NCI-H2171 (cell line): ENCODE data around the gene TEX101.
"Not testable (repeated sequence)": the region's sequence is repeated elsewhere in the genome, so short reads cannot be mapped to it uniquely, and the experiment has no call there.

ENCODE experiments used
- DNase-seq: peaks from one replicate; lab custom pipeline; 2025; lab: John Stamatoyannopoulos, UW

TEX101 gene, protein sequence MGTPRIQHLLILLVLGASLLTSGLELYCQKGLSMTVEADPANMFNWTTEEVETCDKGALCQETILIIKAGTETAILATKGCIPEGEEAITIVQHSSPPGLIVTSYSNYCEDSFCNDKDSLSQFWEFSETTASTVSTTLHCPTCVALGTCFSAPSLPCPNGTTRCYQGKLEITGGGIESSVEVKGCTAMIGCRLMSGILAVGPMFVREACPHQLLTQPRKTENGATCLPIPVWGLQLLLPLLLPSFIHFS

GRCh38 chr19:43414554-43414953 lies at the start of gene TEX101:
TSS of gene TEX101 (plus strand) at chr19:43414890. CDS start at chr19:43415920, 1,030 bp downstream.
- DNase-seq: no peak

DNA sequence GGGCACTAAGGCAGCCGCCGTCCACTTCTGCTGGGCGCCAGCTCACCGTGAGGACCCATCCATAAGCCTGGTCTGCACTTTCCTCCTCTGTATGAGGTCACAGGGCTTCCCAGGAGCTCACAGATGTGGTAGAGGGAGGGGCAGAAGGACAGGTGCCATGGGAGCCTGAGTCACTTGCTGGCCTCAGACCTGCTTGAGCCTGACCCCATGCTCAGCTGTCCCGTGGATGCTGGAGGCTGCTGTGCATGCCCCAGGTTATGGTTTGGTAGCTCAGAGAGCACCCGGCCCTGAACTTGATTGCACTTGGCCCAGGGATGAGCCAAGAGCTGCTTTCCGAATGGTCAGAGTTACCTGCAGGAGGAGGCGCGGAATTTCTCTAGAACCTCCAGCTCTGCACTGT lies 49.0 kb upstream of the TEX101 start:
- not testable (repeated sequence) for DNase-seq

DNA sequence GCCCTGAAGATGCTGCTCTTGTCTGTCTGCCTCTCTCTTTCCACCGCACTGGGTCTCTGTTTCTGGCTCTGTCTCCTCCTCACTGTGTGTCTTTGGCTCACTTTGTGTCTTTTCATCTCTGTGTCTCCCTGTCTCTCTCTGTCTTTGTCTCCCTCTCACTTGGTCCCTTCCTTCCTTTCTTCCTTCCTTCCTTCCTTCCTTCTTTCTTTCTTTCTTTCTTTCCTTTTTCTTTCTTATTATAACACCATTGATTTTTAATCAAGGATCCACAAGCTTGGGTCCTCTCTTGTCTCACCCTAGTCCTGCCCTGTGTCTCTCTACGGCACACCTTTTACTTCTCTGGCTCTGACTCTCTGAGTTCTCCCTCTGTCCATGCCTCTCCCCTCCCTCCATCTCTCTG lies 46.9 kb upstream of the TEX101 start:
- no peak for DNase-seq

- not testable (repeated sequence) for DNase-seq
These were observed 45.8 kb upstream of the TEX101 start for GRCh38 chr19:43368897-43369296.

DNA sequence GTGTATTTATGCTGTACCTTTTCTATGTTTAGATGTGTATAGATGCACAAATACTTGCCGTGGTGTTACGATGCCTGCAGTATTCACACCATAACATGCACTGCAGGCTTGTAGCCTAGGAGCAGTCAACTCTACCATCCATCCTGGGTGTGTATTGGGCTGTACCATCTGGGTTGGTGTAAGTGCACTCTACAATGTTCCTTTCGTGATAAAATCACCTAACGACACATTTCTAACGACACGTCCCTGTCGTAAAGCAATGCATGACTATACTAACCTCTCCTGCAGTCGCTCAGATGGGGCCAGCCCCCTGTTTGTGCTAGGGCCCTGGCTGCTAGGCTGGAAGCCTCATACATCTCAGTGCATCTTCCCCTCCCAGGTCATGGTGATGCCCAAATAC lies 42.8 kb upstream of the TEX101 start:
- DNase-seq: no peak

DNA sequence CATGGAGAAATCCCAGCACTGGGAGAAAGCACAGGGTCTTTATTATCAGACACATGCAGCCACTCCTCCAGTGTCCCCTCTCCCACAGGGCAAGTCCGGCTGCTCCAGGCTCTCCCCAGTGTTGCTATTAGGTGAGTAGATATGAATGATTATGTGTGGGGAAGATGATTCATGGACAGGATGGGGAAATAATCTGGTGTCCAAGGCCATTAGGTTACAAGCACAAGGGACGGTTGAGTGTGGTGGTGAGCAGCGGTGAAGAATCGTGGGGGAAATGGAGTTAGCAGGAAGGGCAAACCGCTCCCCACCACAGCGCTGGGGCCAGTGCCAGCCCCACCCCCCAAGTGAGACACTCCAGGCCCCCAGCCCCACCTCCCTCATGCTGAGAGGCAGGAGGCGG lies 42.2 kb upstream of the TEX101 start:
- no peak for DNase-seq

GRCh38 chr19:43377624-43378023 lies 37.1 kb upstream of the TEX101 start:
- not testable (repeated sequence) for DNase-seq

- DNase-seq: no peak
These were observed 34.7 kb upstream of the TEX101 start for GRCh38 chr19:43380008-43380407.

- DNase-seq: no peak
These were observed 33.8 kb upstream of the TEX101 start for GRCh38 chr19:43380771-43381386.

GRCh38 chr19:43382586-43383216 lies 32.0 kb upstream of the TEX101 start:
- DNase-seq: not testable (repeated sequence)

- DNase-seq: not testable (repeated sequence)
These were observed 31.4 kb upstream of the TEX101 start for GRCh38 chr19:43383254-43383653.

DNA sequence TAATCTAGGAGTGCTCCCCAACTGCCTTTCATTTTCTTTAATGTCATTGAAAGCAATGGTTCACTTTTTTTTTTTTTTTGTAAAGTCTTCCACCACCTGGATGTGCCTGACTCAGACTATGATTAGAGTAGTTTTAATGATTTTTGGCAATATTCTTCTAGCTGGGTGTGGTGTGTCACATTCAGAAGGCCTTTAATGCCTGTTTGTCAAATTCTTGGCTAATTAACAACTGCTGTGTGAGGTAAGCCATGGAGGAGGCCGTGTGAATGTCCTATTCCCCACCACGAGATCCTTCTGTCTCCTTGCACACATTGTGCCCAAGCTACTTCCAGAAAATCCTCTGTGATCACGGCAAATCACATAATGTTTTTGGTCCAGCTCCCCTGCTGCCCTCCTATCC lies 30.9 kb upstream of the TEX101 start:
- DNase-seq: not testable (repeated sequence)

DNA sequence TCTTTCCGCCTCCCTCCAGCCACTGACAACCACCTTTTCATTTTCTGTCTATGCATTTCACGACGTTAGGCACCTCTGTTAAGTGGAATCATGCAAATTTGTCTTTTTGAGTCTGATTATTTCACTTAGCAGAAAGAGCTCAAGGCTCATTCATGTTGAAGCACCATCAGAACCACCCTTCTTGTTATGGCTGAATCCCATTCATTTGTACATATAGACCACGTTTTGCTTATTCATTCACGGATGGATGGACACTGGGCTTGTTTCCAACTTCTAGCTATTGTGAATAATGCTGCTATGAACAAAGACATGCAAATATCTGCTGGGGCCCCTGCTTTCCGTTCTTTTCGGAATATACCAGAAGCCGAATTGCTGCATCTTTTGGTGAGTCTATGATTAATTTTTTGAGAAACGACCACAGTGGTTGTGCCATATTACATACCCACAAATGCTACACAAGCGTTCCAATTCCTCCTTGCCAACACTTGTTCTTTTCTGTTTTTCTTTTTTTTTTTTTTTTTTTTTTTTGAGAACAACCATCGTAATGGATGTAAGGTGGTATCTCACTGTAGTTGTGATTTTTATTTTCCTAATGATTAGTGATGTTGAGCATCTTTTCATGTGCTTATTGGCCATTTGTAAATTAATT lies 23.7 kb upstream of the TEX101 start:
- DNase-seq: peak; percentile 7

DNA sequence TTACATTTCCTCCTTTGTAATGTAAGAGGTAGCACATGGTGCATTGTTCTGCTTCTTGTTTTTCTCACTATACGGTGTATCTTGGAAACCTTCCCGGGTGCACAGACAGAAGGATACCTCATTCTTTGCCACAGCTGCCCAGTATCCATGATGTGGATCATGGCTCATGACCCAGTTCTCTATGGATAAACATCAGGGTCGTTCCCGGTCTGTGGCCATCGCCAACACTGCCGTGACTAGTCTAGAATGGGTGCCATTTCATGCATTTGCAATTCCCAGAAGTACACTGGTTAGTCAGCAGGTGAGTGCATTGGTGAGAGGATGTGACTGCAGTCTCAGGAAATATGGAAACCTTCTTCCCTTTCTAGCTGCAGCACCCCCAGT lies 23.1 kb upstream of the TEX101 start:
- not testable (repeated sequence) for DNase-seq

DNA sequence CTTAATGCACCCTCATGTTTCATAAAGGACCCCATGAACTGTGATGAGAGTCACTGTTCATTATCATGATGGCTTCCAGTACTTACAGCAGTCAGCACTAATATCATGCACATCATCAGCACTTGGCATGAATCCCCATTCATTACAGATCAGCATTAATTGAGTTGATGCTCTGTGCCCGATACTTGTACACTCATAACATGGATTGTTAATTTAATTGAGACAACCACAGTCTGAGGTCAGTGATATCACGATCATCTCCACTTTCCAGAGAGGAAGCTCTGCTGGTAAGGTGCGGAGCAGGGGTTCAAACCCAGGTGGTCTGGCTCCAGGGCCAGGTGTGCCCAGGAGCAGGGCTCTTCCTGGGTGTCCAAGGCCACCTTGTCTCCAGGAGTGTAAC lies 21.2 kb upstream of the TEX101 start:
- DNase-seq: not testable (repeated sequence)

GRCh38 chr19:43395561-43395960 lies 19.1 kb upstream of the TEX101 start:
- no peak for DNase-seq

GRCh38 chr19:43406297-43406696 lies 8.4 kb upstream of the TEX101 start:
- no peak for DNase-seq

- DNase-seq: no peak
These were observed 7.2 kb upstream of the TEX101 start for GRCh38 chr19:43407416-43408005.

- DNase-seq: no peak
These were observed 6.6 kb upstream of the TEX101 start for GRCh38 chr19:43408043-43408442.

- DNase-seq: no peak
These were observed 5.3 kb upstream of the TEX101 start for GRCh38 chr19:43409415-43409814.

GRCh38 chr19:43412441-43412840 lies 2.2 kb upstream of the TEX101 start:
- DNase-seq: no peak

- DNase-seq: no peak
These were observed 2.4 kb downstream of the TEX101 start for GRCh38 chr19:43416951-43417623.
